Left lung (tissue), 10 donors: ENCODE results near the gene ASF1B. TPM values are rescaled to one million over a fixed set of nuclear protein-coding genes. Genes with fewer than 3 reads are reported as not detected.
A peak's percentile ranks its signal among the peaks of the same experiment; 100 is the strongest.
"Not testable (repeated sequence)": the region's sequence is repeated elsewhere in the genome, so short reads cannot be mapped to it uniquely, and the experiment has no call there.

Experiments used
- ATAC-seq: fragments of 200-7000 bp; cut with Tn5 transposase; one replicate; pipeline ENCODE4 v1.9.1; 2020; ENCODE audit warnings: moderate library complexity
- DNase-seq, 4 donors: peaks; one replicate each; pipeline ENCODE4 v3.0.0-alpha.2; 2013 to 2020
- H3K27ac ChIP-seq, 2 donors: fragments of 200-600 bp; sonication (generic) in 1 of 2; one replicate each; pipeline versions ENCODE4 v1.5.0 to v1.8.0; 2020 to 2021
- H3K27me3 ChIP-seq, 2 donors: fragments of 200-600 bp; sonication (generic) in 1 of 2; one replicate each; pipeline versions ENCODE4 v1.5.0 to v1.8.0; 2020 to 2021
- H3K36me3 ChIP-seq, 2 donors: fragments of 200-600 bp; sonication (generic) in 1 of 2; one replicate each; pipeline versions ENCODE4 v1.5.0 to v1.8.0; 2020 to 2021
- H3K4me1 ChIP-seq, 2 donors: fragments of 200-600 bp; one replicate each; pipeline ENCODE4 v1.8.0; 2021
- H3K4me3 ChIP-seq, 2 donors: fragments of 200-600 bp; sonication (generic) in 1 of 2; one replicate each; pipeline versions ENCODE4 v1.5.0 to v1.8.0; 2020 to 2021; ENCODE audit warnings: mild to moderate bottlenecking in 1 of 2
- H3K9me3 ChIP-seq, 2 donors: fragments of 200-600 bp; sonication (generic) in 1 of 2; one replicate each; pipeline versions ENCODE4 v1.5.0 to v1.8.0; 2020 to 2021
- CTCF ChIP-seq, 2 donors: fragments of 200-600 bp; sonication (generic) in 1 of 2; IDR thresholded peaks; one replicate each; pipeline versions ENCODE4 v1.5.0 to v1.8.0; 2021; ENCODE audit warnings: antibody characterized with exemption in 2 of 2
- intact Hi-C, 2 donors: fragments of 100-400 bp; cut with DNase I; formaldehyde crosslinking; loops; one replicate each; pipeline versions ENCODE4 v1.11.2 to v1.14.2; 2022
- polyA plus RNA-seq, 6 donors: library from polyadenylated mRNA; unstranded; fragments of 120-200 nt; gene quantifications; one replicate each; pipeline ENCODE4 v1.2.1, GENCODE V29; 2013; ENCODE audit not compliant: insufficient read length in 6 of 6
- total RNA-seq, 2 donors: library from RNA; stranded (reverse); fragmentation: NEBNext Ultra II Directional; extraction: Animal tissue kit (Norgen Biotek cat#: 25700); gene quantifications; one replicate each; pipeline ENCODE4 v1.2.1, GENCODE V29; 2021
- donor health status: DM: no; HTN: yes; CAD: no.
- donor health status: DM: no; HTN: no; CAD: no.

ASF1B gene
- total and polyA plus RNA-seq, 8 donors, result 10.5 to 29.1 (median 16.1) TPM

GRCh38 chr19:14149509-14149994, 13.2 kb upstream of the ASF1B start:
- H3K4me3 ChIP-seq, result peak overlapping the region in 1 of 2 donors; percentile 13
- ATAC-seq (peak; percentile 46), DNase-seq (peak; percentile 51 to 96 (median 90))
- peaks cover 0 to 21% of the 10 kb centered on the region in 2 donors for H3K36me3 ChIP-seq
- peak overlapping the region; percentile 76 to 80 for H3K27ac ChIP-seq
- H3K9me3 ChIP-seq, result no peaks in the 10 kb centered on the region
- intact Hi-C loops, result loop anchor here in 1 of 2 donors (5.0 kb wide), 1 partner anchor 198 kb away; no protein-coding TSS in a partner anchor
- TF ChIP-seq CTCF (IDR thresholded peaks at IDR 0.05), result no peak
- H3K4me1 ChIP-seq, result peaks cover 18 to 52% of the 10 kb centered on the region in 2 donors
- no peaks in the 10 kb centered on the region for H3K27me3 ChIP-seq

GRCh38 chr19:14148751-14149410, 12.5 kb upstream of the ASF1B start:
- Histone ChIP-seq H3K27me3 (no peaks in the 10 kb centered on the region), H3K4me1 (peaks cover 18 to 52% of the 10 kb centered on the region in 2 donors), H3K27ac (peak overlapping the region; percentile 76 to 80), H3K36me3 (peaks cover 0 to 21% of the 10 kb centered on the region in 2 donors), H3K9me3 (no peaks in the 10 kb centered on the region), H3K4me3 (no peak overlapping the region)
- ATAC-seq, result no peak
- intact Hi-C loops, result loop anchor here in 1 of 2 donors (5.0 kb wide), 1 partner anchor 198 kb away; no protein-coding TSS in a partner anchor
- no peak for TF ChIP-seq CTCF (IDR thresholded peaks at IDR 0.05)
- DNase-seq, result peak in 1 of 4 donors; percentile 57

- Histone ChIP-seq H3K9me3 (no peaks in the 10 kb centered on the region), H3K36me3 (peaks cover 0 to 21% of the 10 kb centered on the region in 2 donors), H3K27me3 (no peaks in the 10 kb centered on the region), H3K4me3 (no peak overlapping the region), H3K4me1 (peaks cover 18 to 52% of the 10 kb centered on the region in 2 donors), H3K27ac (peak overlapping the region; percentile 76 to 80)
- TF ChIP-seq CTCF (IDR thresholded peaks at IDR 0.05), result peak; percentile 73 to 83
- ATAC-seq (peak; percentile 92), DNase-seq (peak; percentile 64 to 90 (median 84))
- intact Hi-C loops, result loop anchor here in 1 of 2 donors (5.0 kb wide), 1 partner anchor 199 kb away; no protein-coding TSS in a partner anchor
Measured at GRCh38 chr19:14147797-14148605, 11.6 kb upstream of the ASF1B start.

- Histone ChIP-seq H3K36me3 (peaks cover 0 to 10% of the 10 kb centered on the region in 2 donors), H3K4me1 (peaks cover 18 to 52% of the 10 kb centered on the region in 2 donors), H3K9me3 (no peaks in the 10 kb centered on the region), H3K27me3 (no peaks in the 10 kb centered on the region), H3K4me3 (no peak overlapping the region), H3K27ac (no peak overlapping the region)
- intact Hi-C loops, result loop anchor here in 1 of 2 donors (5.0 kb wide), 1 partner anchor 200 kb away; no protein-coding TSS in a partner anchor
- TF ChIP-seq CTCF (IDR thresholded peaks at IDR 0.05), result no peak
- DNase-seq (no peak), ATAC-seq (no peak)
Measured at GRCh38 chr19:14146789-14147216, 10.4 kb upstream of the ASF1B start.

GRCh38 chr19:14146169-14146568, 9.8 kb upstream of the ASF1B start:
- not testable (repeated sequence) for H3K4me3 ChIP-seq, ATAC-seq, H3K36me3 ChIP-seq, H3K27me3 ChIP-seq, H3K27ac ChIP-seq, H3K9me3 ChIP-seq, DNase-seq
- intact Hi-C loops, result loop anchor here in 1 of 2 donors (5.0 kb wide), 1 partner anchor 201 kb away; no protein-coding TSS in a partner anchor
- peaks cover 18 to 50% of the 10 kb centered on the region in 2 donors for H3K4me1 ChIP-seq
